ENCODE data around the gene NUP107. TPM values are rescaled to one million over a fixed set of nuclear protein-coding genes. Genes with fewer than 3 reads are reported as not detected.

The NUP107 gene
- total RNA-seq, 1 donor from 2014 or later, result 80.7 TPM

DNA sequence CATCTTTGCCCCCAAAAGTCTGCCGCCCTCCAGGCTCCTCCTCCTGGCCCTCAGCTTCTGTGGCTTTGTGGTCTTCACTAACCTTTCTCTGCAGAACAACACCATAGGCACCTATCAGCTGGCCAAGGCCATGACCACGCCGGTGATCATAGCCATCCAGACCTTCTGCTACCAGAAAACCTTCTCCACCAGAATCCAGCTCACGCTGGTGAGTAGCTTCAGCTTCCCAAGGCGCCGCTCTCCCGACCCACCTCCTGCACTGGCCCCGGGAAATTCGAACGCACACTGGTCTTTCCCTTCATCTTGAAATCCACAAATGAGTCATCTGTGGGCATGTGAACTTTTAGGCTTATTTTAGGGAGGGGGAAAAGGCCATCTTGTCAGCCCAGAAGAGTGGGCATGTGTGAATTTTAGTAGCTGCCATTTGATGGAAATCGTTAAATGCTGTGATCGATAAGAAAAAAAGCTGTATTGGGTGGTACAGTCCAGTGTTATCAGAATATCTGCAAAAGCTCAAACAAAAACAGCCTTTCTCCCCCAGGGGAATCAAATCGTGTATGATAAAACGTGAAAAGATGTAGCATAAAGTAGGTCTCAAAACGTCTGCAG, 59.9 kb downstream of the NUP107 start:
- H3K36me3 Mint-ChIP-seq (ENCODE audit: insufficient read depth), result peaks cover 12% of the 10 kb centered on the region

DNA sequence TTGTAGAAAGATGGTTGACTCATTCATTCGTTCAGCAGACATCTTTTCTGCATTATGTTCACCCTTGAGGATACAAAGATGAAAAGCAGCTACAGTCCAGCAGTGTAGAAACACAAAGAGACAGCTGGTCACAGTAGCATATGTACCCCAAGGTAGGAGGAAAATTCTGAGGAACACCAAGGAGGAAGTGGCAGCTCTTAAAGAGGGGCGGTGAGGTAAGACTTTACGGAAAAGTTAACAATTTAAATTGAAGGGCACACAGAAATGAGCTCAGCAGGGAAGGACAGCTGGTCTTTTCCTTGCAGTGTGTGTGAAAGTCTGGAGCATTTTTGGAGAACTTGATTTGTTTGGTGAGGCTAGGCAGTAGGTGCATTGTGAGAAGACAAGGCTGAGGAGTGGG, 62.7 kb downstream of the NUP107 start:
- Mint-ChIP-seq H3K27ac (no peak overlapping the region), H3K36me3 (ENCODE audit: insufficient read depth) (peaks cover 18% of the 10 kb centered on the region), H3K27me3 (no peaks in the 10 kb centered on the region), H3K4me3 (ENCODE audit: low read depth) (no peak overlapping the region), H3K4me1 (ENCODE audit: low read depth) (peaks cover 16% of the 10 kb centered on the region), H3K9me3 (ENCODE audit: low read depth) (no peaks in the 10 kb centered on the region)
- DNase-seq (ENCODE audit: low spot score, unreplicated experiment), result no peak
- TF ChIP-seq, protein P1, sequence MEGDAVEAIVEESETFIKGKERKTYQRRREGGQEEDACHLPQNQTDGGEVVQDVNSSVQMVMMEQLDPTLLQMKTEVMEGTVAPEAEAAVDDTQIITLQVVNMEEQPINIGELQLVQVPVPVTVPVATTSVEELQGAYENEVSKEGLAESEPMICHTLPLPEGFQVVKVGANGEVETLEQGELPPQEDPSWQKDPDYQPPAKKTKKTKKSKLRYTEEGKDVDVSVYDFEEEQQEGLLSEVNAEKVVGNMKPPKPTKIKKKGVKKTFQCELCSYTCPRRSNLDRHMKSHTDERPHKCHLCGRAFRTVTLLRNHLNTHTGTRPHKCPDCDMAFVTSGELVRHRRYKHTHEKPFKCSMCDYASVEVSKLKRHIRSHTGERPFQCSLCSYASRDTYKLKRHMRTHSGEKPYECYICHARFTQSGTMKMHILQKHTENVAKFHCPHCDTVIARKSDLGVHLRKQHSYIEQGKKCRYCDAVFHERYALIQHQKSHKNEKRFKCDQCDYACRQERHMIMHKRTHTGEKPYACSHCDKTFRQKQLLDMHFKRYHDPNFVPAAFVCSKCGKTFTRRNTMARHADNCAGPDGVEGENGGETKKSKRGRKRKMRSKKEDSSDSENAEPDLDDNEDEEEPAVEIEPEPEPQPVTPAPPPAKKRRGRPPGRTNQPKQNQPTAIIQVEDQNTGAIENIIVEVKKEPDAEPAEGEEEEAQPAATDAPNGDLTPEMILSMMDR (IDR thresholded peaks at IDR 0.05; ENCODE audit: unreplicated experiment), result no peak

More for the DNA sequence above, 59.9 kb downstream of the NUP107 start:
- Mint-ChIP-seq H3K27ac (peak overlapping the region; percentile 97), H3K4me1 (ENCODE audit: low read depth) (peaks cover 16% of the 10 kb centered on the region), H3K4me3 (ENCODE audit: low read depth) (peak overlapping the region; percentile 97), H3K9me3 (ENCODE audit: low read depth) (no peaks in the 10 kb centered on the region), H3K27me3 (no peaks in the 10 kb centered on the region)
- DNase-seq (ENCODE audit: low spot score, unreplicated experiment), result peak; percentile 24
- TF ChIP-seq, protein P1 (IDR thresholded peaks at IDR 0.05; ENCODE audit: unreplicated experiment), result no peak

DNA sequence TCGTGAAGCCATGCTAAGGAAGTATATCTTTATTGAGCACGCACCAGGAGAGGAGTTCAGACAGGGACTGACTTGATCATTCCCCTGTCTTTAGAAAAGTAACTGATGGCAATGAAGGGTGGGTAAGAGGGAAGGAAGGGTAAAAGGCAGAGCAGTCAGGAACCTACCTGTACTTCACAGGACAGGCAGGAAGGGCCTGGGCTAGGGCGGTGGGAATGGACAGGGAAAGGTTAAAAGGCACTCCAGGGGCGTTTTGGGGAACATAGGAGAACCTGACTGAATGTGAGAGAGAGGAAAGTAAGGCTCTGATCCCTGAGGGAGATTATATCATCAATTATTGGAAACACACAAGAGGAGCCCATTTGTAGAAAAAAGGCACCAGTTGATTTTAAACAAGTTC, 63.1 kb downstream of the NUP107 start:
- H3K9me3 Mint-ChIP-seq (ENCODE audit: low read depth), result no peaks in the 10 kb centered on the region
- no peak overlapping the region for H3K27ac Mint-ChIP-seq

DNA sequence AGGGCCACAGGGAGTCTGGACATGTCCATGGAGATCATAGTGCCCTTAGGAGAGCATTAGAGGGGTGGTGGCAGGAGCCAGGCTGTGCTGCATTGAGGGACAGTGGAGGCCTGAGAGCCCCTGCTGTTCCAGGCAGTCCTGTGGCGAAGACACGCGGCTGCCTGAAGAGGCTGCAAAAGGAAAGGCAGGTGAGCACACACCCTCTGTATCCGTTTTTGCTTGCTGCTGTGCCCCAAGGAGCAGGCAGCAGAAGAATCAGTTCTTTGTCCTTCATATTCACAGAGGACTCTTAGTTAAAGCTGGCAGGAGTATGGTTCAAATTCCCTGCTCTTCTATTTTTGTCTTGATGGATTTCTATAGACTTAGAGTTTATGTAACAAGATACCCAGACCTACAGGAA, 63.7 kb downstream of the NUP107 start:
- peaks cover 24% of the 10 kb centered on the region for H3K36me3 Mint-ChIP-seq (ENCODE audit: insufficient read depth)
- H3K9me3 Mint-ChIP-seq (ENCODE audit: low read depth), result no peaks in the 10 kb centered on the region
- peaks cover 16% of the 10 kb centered on the region for H3K4me1 Mint-ChIP-seq (ENCODE audit: low read depth)
- H3K27ac Mint-ChIP-seq, result no peak overlapping the region
- no peak for DNase-seq (ENCODE audit: low spot score, unreplicated experiment)
- no peak overlapping the region for H3K4me3 Mint-ChIP-seq (ENCODE audit: low read depth)
- TF ChIP-seq, protein P1 (IDR thresholded peaks at IDR 0.05; ENCODE audit: unreplicated experiment), result no peak
- no peaks in the 10 kb centered on the region for H3K27me3 Mint-ChIP-seq

More for the DNA sequence above, 63.1 kb downstream of the NUP107 start:
- no peak overlapping the region for H3K4me3 Mint-ChIP-seq (ENCODE audit: low read depth)
- peaks cover 19% of the 10 kb centered on the region for H3K36me3 Mint-ChIP-seq (ENCODE audit: insufficient read depth)
- peaks cover 16% of the 10 kb centered on the region for H3K4me1 Mint-ChIP-seq (ENCODE audit: low read depth)
- TF ChIP-seq, protein P1 (IDR thresholded peaks at IDR 0.05; ENCODE audit: unreplicated experiment), result no peak
- DNase-seq (ENCODE audit: low spot score, unreplicated experiment), result no peak
- H3K27me3 Mint-ChIP-seq, result no peaks in the 10 kb centered on the region

DNA sequence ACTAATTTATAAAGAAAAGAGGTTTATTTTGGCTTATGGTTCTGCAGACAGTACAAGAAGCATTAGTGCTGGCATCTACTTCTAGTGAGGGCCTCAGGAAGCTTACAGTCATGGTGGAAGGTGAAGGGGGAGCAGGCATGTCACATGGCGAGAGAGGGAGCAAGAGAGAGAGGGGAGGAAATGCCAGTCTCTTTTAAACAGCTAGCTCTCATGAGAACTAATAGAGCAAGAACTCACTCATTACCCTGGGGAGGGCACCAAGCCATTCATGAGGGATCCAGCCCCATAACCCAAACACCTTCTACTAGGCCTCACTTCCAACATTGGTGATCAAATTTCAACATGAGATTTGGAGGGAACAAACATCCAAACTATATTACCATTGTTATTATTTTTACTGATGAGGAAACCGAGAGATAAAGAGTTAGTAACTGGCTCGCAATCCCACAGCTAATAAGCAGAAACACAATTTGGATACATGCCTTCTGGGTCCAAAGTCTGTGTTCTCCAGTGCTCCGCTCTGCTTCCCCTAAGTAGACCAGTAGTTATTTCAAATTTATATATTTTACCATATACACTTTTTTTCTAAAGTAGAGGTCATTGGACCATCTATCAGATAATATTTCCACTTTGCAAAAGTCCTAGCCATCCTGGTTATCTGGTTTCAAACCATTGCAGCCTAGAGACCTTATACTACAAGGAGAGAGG, 68.9 kb downstream of the NUP107 start:
- no peak for DNase-seq (ENCODE audit: low spot score, unreplicated experiment)
- no peak overlapping the region for H3K4me3 Mint-ChIP-seq (ENCODE audit: low read depth)
- H3K4me1 Mint-ChIP-seq (ENCODE audit: low read depth), result no peaks in the 10 kb centered on the region
- H3K27me3 Mint-ChIP-seq, result no peaks in the 10 kb centered on the region
- TF ChIP-seq, protein P1 (IDR thresholded peaks at IDR 0.05; ENCODE audit: unreplicated experiment), result no peak
- H3K27ac Mint-ChIP-seq, result no peak overlapping the region
- peaks cover 31% of the 10 kb centered on the region for H3K36me3 Mint-ChIP-seq (ENCODE audit: insufficient read depth)
- no peaks in the 10 kb centered on the region for H3K9me3 Mint-ChIP-seq (ENCODE audit: low read depth)
